IMR-90 (cell line): ENCODE measurements around the gene IDH3A. TPM values are rescaled to one million over a fixed set of nuclear protein-coding genes. Genes with fewer than 3 reads are reported as not detected.

Source experiments
- ATAC-seq: fragments of 200-7000 bp; cut with Tn5 transposase; 2 replicates; pipeline ENCODE4 v1.9.1; 2020; ENCODE audit warnings: low read depth, mild to moderate bottlenecking, moderate library complexity
- BruUV-seq: library from RNA; stranded (reverse); fragments of 400-500 nt; replicated peaks from 2 replicates; lab custom pipeline; 2021; lab: Mats Ljungman, UMichigan
- CTCF ChIA-PET: fragments of 300-600 bp; formaldehyde crosslinking; extraction: SDS; loops from one replicate; lab custom pipeline; 2021; ENCODE audit warnings: antibody characterized with exemption; lab: Yijun Ruan, JAX
- POLR2A ChIA-PET: fragments of 300-600 bp; sonication (Branson Sonifier 250); formaldehyde crosslinking; loops from one replicate; lab custom pipeline; 2022; ENCODE audit warnings: antibody characterized with exemption; ENCODE audit not compliant: unreplicated experiment; lab: Charles Lee
- DNase-seq: peaks from one replicate; pipeline ENCODE4 v3.0.0; 2013
- H2AFZ ChIP-seq: replicated peaks from 2 replicates; pipeline ENCODE3; 2013; ENCODE audit warnings: low read length, mild to moderate bottlenecking; ENCODE audit not compliant: poor library complexity
- H2AK5ac ChIP-seq: 2 replicates; pipeline ENCODE4 v1.6.1; 2013; ENCODE audit warnings: low read depth, low read length, inconsistent platforms
- H2AK9ac ChIP-seq: replicated peaks from 2 replicates; pipeline ENCODE3; 2013; ENCODE audit warnings: mild to moderate bottlenecking, low read depth, low read length, moderate library complexity; ENCODE audit not compliant: poor library complexity
- H2BK120ac ChIP-seq: 2 replicates; pipeline ENCODE4 v1.6.1; 2013; ENCODE audit warnings: low read depth, low read length, inconsistent platforms
- H2BK15ac ChIP-seq: 3 replicates; pipeline ENCODE4 v1.6.1; 2013; ENCODE audit warnings: low read depth, low read length, inconsistent platforms
- H2BK20ac ChIP-seq: 2 replicates; pipeline ENCODE4 v1.6.1; 2013; ENCODE audit warnings: low read depth, mild to moderate bottlenecking, inconsistent platforms, low read length, moderate library complexity
- H2BK5ac ChIP-seq: 2 replicates; pipeline ENCODE4 v1.6.1; 2013; ENCODE audit warnings: mild to moderate bottlenecking, low read depth, low read length, inconsistent platforms; ENCODE audit not compliant: poor library complexity, severe bottlenecking
- H3K14ac ChIP-seq: replicated peaks from 2 replicates; pipeline ENCODE4 v1.6.1; 2013; ENCODE audit warnings: low read depth, low read length, inconsistent platforms
- H3K18ac ChIP-seq: 2 replicates; pipeline ENCODE4 v1.6.1; 2013; ENCODE audit warnings: low read depth, low read length, control low read depth
- H3K23ac ChIP-seq: 2 replicates; pipeline ENCODE4 v1.6.1; 2013; ENCODE audit warnings: low read depth, low read length, inconsistent platforms
- H3K27ac ChIP-seq: 2 replicates; pipeline ENCODE4 v1.5.1; 2013; ENCODE audit warnings: mild to moderate bottlenecking, control low read depth, low read length; ENCODE audit not compliant: insufficient read depth
- H3K27me3 ChIP-seq: 2 replicates; pipeline ENCODE4 v1.6.1; 2013; ENCODE audit warnings: low read length; ENCODE audit not compliant: control insufficient read depth, insufficient read depth
- H3K36me3 ChIP-seq: 2 replicates; pipeline ENCODE4 v1.6.1; 2013; ENCODE audit warnings: low read length, mixed read lengths; ENCODE audit not compliant: control insufficient read depth, insufficient read depth
- H3K4ac ChIP-seq: 2 replicates; pipeline ENCODE4 v1.6.1; 2013; ENCODE audit warnings: low read depth, low read length, inconsistent platforms
- H3K4me1 ChIP-seq: 2 replicates; pipeline ENCODE4 v1.6.1; 2013; ENCODE audit warnings: low read length, mixed read lengths; ENCODE audit not compliant: control insufficient read depth, insufficient read depth
- H3K4me2 ChIP-seq: 2 replicates; pipeline ENCODE4 v1.6.1; 2013; ENCODE audit warnings: low read depth, mild to moderate bottlenecking, control low read depth, low read length, moderate library complexity
- H3K4me3 ChIP-seq: 2 replicates; pipeline ENCODE4 v1.5.1; 2013; ENCODE audit warnings: low read depth, mild to moderate bottlenecking, control low read depth, low read length, moderate library complexity; ENCODE audit not compliant: insufficient read depth
- H3K56ac ChIP-seq: 2 replicates; pipeline ENCODE4 v1.6.1; 2013; ENCODE audit warnings: low read length, inconsistent platforms; ENCODE audit not compliant: insufficient read depth; ENCODE audit errors: extremely low read depth
- H3K79me1 ChIP-seq, 2 experiments: 2 replicates each; pipeline ENCODE4 v1.6.1; 2013; ENCODE audit warnings: low read length in 2 of 2, inconsistent platforms in 1 of 2, low read depth in 1 of 2
- H3K9ac ChIP-seq: 2 replicates; pipeline ENCODE4 v1.6.1; 2013; ENCODE audit warnings: low read depth, low read length, control low read depth
- H3K9me1 ChIP-seq: 2 replicates; pipeline ENCODE4 v1.6.1; 2013; ENCODE audit warnings: low read length, inconsistent platforms; ENCODE audit not compliant: insufficient read depth
- H3K9me3 ChIP-seq: 2 replicates; pipeline ENCODE4 v1.6.1; 2013; ENCODE audit warnings: low read length; ENCODE audit not compliant: control insufficient read depth, insufficient read depth
- H4K20me1 ChIP-seq: 2 replicates; pipeline ENCODE4 v1.6.1; 2013; ENCODE audit warnings: low read length, inconsistent platforms; ENCODE audit not compliant: insufficient read depth
- H4K5ac ChIP-seq: 2 replicates; pipeline ENCODE4 v1.6.1; 2013; ENCODE audit warnings: mild to moderate bottlenecking, low read depth, low read length, control low read depth
- H4K8ac ChIP-seq, 2 experiments: 2 replicates each; pipeline ENCODE4 v1.6.1; 2013; ENCODE audit warnings: low read depth in 2 of 2, low read length in 2 of 2, control low read depth in 1 of 2, inconsistent platforms in 1 of 2
- H4K91ac ChIP-seq: 2 replicates; pipeline ENCODE4 v1.6.1; 2013; ENCODE audit warnings: low read depth, low read length, inconsistent platforms; ENCODE audit not compliant: insufficient read depth
- FOS ChIP-seq: fragments of 150-350 bp; IDR thresholded peaks from 2 replicates; pipeline ENCODE4 v1.6.1; 2016; ENCODE audit warnings: low read depth, low read length
- MAFK ChIP-seq: IDR thresholded peaks from 2 replicates; pipeline ENCODE4 v1.6.1; 2012; ENCODE audit warnings: low read depth, low read length, improper control_type of control experiment
- MAZ ChIP-seq: IDR thresholded peaks from 2 replicates; pipeline ENCODE4 v1.6.1; 2012; ENCODE audit warnings: low read depth, mild to moderate bottlenecking, low read length, improper control_type of control experiment, moderate library complexity, borderline replicate concordance
- WGBS, 2 experiments: methylation state at CpG; one replicate each; pipeline versions ENCODE4 v1.1.5 to v1.1.7; 2013; ENCODE audit warnings: missing lambda C conversion rate in 2 of 2; ENCODE audit not compliant: insufficient read length in 1 of 2; ENCODE audit errors: extremely low coverage in 2 of 2; 5-methylcytosine and 5-hydroxymethylcytosine counted together
- dilution Hi-C: fragments of 300-500 bp; cut with HindIII; formaldehyde crosslinking; loops from one replicate; pipeline ENCODE4 v1.14.3; 2018; ENCODE audit warnings: low sequenced_read_pairs; ENCODE audit not compliant: unreplicated experiment
- in situ Hi-C: fragments of 300-500 bp; cut with MboI; formaldehyde crosslinking; loops from 3 replicates; pipeline ENCODE4 v1.14.3; 2019; ENCODE audit warnings: low sequenced_read_pairs, inconsistent platforms, mixed read lengths
- intact Hi-C: fragments of 100-400 bp; cut with micrococcal nuclease; formaldehyde crosslinking; loops from 2 replicates; pipeline ENCODE4 v1.10.0; 2022
- polyA plus RNA-seq, 3 experiments: library from polyadenylated mRNA; depleted of rRNA; stranded (reverse); fragments of >200 nt; gene quantifications; 2 replicates each; pipeline ENCODE4 v1.2.3, GENCODE V29; 2012; ENCODE audit warnings: low replicate concordance in 1 of 3
- total RNA-seq: library from RNA; depleted of rRNA; stranded (reverse); fragments of >200 nt; gene quantifications from 2 replicates; pipeline ENCODE4 v1.2.3, GENCODE V29; 2012

The IDH3A gene
- total and polyA plus RNA-seq, 2 of the 4 experiments (the other 2 are of a cell fraction), result 34.5 to 47.7 TPM

- no TSS peak for BruUV-seq
- Histone ChIP-seq H2BK5ac (no peak overlapping the region), H4K8ac (no peak overlapping the region), H3K18ac (no peak overlapping the region), H3K9ac (no peak overlapping the region), H3K79me1 (no peaks in the 10 kb centered on the region), H2AK9ac (no peak overlapping the region), H3K56ac (no peak overlapping the region), H3K14ac (no peak overlapping the region), H4K20me1 (no peaks in the 10 kb centered on the region), H3K23ac (no peak overlapping the region), H2AK5ac (no peak overlapping the region), H3K9me3 (no peaks in the 10 kb centered on the region), H3K4me3 (no peak overlapping the region), H3K9me1 (peaks cover 3% of the 10 kb centered on the region; the same call in 1 of the 2 replicates), H3K4me1 (peaks cover 6% of the 10 kb centered on the region; the same call in 1 of the 2 replicates), H4K91ac (no peak overlapping the region), H2AFZ (no peak overlapping the region), H3K4me2 (no peak overlapping the region), H2BK20ac (no peak overlapping the region), H4K5ac (no peak overlapping the region), H2BK120ac (no peak overlapping the region), H3K27ac (no peak overlapping the region), H2BK15ac (no peak overlapping the region), H3K27me3 (peaks cover 9% of the 10 kb centered on the region), H3K4ac (no peak overlapping the region; the same call in 1 of the 2 replicates), H3K36me3 (no peaks in the 10 kb centered on the region)
- DNase-seq, result no peak
- no peak for ATAC-seq
- no peak for TF ChIP-seq FOS
- no peak for TF ChIP-seq MAFK
- no peak for TF ChIP-seq MAZ
- ChIA-PET CTCF (no interaction called here), POLR2A (no interaction called here)
- intact Hi-C loops (no loop called here), in situ Hi-C loops (no loop called here), dilution Hi-C loops (no loop called here)
- 83% methylated on average over 1 of the region's 12 CpGs; no CpG with 5 or more reads in 1 of the 2 experiments for WGBS, 2 experiments
Observed at GRCh38 chr15:78211189-78211921, 62.2 kb downstream of the IDH3A start.
